ENCODE measurements around the gene CBARP.

Gene CBARP

GRCh38 chr19:1265615-1266128 is 27.9 kb upstream of the CBARP start:
- peak; percentile 60 for DNase-seq (ENCODE audit: low spot score)

- DNase-seq (ENCODE audit: low spot score) = peak; percentile 83
These were observed 27.2 kb upstream of the CBARP start for GRCh38 chr19:1264801-1265614.

GRCh38 chr19:1263188-1263587 is 25.4 kb upstream of the CBARP start:
- no peak for DNase-seq (ENCODE audit: low spot score)

GRCh38 chr19:1262623-1263123 is 24.9 kb upstream of the CBARP start:
- DNase-seq (ENCODE audit: low spot score) = no peak

GRCh38 chr19:1261798-1262622 is 24.2 kb upstream of the CBARP start:
- peak; percentile 76 for DNase-seq (ENCODE audit: low spot score)

GRCh38 chr19:1261538-1261797 is 23.7 kb upstream of the CBARP start:
- no peak for DNase-seq (ENCODE audit: low spot score)

- DNase-seq (ENCODE audit: low spot score) = peak; percentile 97
These were observed 23.1 kb upstream of the CBARP start for GRCh38 chr19:1260749-1261537.

GRCh38 chr19:1259876-1260748 is 22.3 kb upstream of the CBARP start:
- no peak for DNase-seq (ENCODE audit: low spot score)

GRCh38 chr19:1259206-1259875 is 21.5 kb upstream of the CBARP start:
- peak; percentile 65 for DNase-seq (ENCODE audit: low spot score)

- no peak for DNase-seq (ENCODE audit: low spot score)
These were observed 21.0 kb upstream of the CBARP start for GRCh38 chr19:1258707-1259205.

- DNase-seq (ENCODE audit: low spot score) = no peak
These were observed 20.3 kb upstream of the CBARP start for GRCh38 chr19:1258163-1258492.

GRCh38 chr19:1257475-1258162 is 19.8 kb upstream of the CBARP start:
- no peak for DNase-seq (ENCODE audit: low spot score)

- no peak for DNase-seq (ENCODE audit: low spot score)
These were observed 19.1 kb upstream of the CBARP start for GRCh38 chr19:1256646-1257474.

GRCh38 chr19:1255186-1256161 is 17.7 kb upstream of the CBARP start:
- DNase-seq (ENCODE audit: low spot score) = no peak

GRCh38 chr19:1254530-1255185 is 16.9 kb upstream of the CBARP start:
- no peak for DNase-seq (ENCODE audit: low spot score)

- no peak for DNase-seq (ENCODE audit: low spot score)
These were observed 16.3 kb upstream of the CBARP start for GRCh38 chr19:1254081-1254527.

GRCh38 chr19:1253514-1254080 is 15.8 kb upstream of the CBARP start:
- DNase-seq (ENCODE audit: low spot score) = no peak
